Left ventricle myocardium inferior (tissue), 1 donor: ENCODE data around the gene ERCC1. TPM values are rescaled to one million over a fixed set of nuclear protein-coding genes. Genes with fewer than 3 reads are reported as not detected.

Experiments used
- DNase-seq: peaks from one replicate; pipeline ENCODE4 v3.0.0-alpha.2; 2020
- H3K27ac ChIP-seq: fragments of 200-600 bp; replicated peaks from 2 replicates; pipeline ENCODE4 v1.8.0; 2021
- H3K27me3 ChIP-seq: fragments of 200-600 bp; 2 replicates; pipeline ENCODE4 v1.8.0; 2021; ENCODE audit warnings: low read depth
- H3K36me3 ChIP-seq: fragments of 200-600 bp; 2 replicates; pipeline ENCODE4 v1.8.0; 2021
- H3K4me1 ChIP-seq: fragments of 200-600 bp; 2 replicates; pipeline ENCODE4 v1.8.0; 2021
- H3K4me3 ChIP-seq: fragments of 200-600 bp; 2 replicates; pipeline ENCODE4 v1.8.0; 2021; ENCODE audit warnings: mild to moderate bottlenecking, moderate library complexity
- H3K9me3 ChIP-seq: fragments of 200-600 bp; replicated peaks from 2 replicates; pipeline ENCODE4 v1.8.0; 2021
- CTCF ChIP-seq: fragments of 200-600 bp; IDR thresholded peaks from 2 replicates; pipeline ENCODE4 v1.8.0; 2021; ENCODE audit warnings: antibody characterized with exemption, mild to moderate bottlenecking, borderline replicate concordance
- intact Hi-C: fragments of 100-400 bp; cut with micrococcal nuclease; formaldehyde crosslinking; loops from one replicate; pipeline ENCODE4 v1.11.0; 2022
- microRNA-seq: library from miRNA; unstranded; fragments of <30 nt; microRNA quantifications from one replicate; pipeline ENCODE4 v1.2.0, GENCODE V29; 2020
- total RNA-seq: library from RNA; stranded (reverse); fragmentation: NEBNext Ultra II Directional; extraction: Animal tissue kit (Norgen Biotek cat#: 25700); gene quantifications from one replicate; pipeline ENCODE4 v1.2.1, GENCODE V29; 2021
- donor health status: DM: no; HTN: yes; CAD: no; lungs with severe emphysema.

Gene ERCC1
- total RNA-seq, 1 donor from 2014 or later = 108 TPM

GRCh38 chr19:45362291-45362690 is 61.4 kb downstream of the ERCC1 start:
- Histone ChIP-seq H3K27me3 (no peaks in the 10 kb centered on the region), H3K4me3 (no peak overlapping the region), H3K9me3 (no peaks in the 10 kb centered on the region), H3K27ac (no peak overlapping the region), H3K4me1 (no peaks in the 10 kb centered on the region), H3K36me3 (peaks cover 45% of the 10 kb centered on the region)
- TF ChIP-seq CTCF = no peak
- DNase-seq = no peak
- intact Hi-C loops = no loop called here

- H3K4me1 ChIP-seq = no peaks in the 10 kb centered on the region
- no peaks in the 10 kb centered on the region for H3K27me3 ChIP-seq
- H3K36me3 ChIP-seq = peaks cover 52% of the 10 kb centered on the region
- DNase-seq = no peak
- H3K4me3 ChIP-seq = no peak overlapping the region
- no peaks in the 10 kb centered on the region for H3K9me3 ChIP-seq
- H3K27ac ChIP-seq = no peak overlapping the region
- no peak for TF ChIP-seq CTCF
- intact Hi-C loops = no loop called here
Observed at GRCh38 chr19:45361608-45362007, 62.1 kb downstream of the ERCC1 start.

GRCh38 chr19:45358213-45358792 is 65.4 kb downstream of the ERCC1 start:
- no peak overlapping the region for H3K4me3 ChIP-seq
- H3K27ac ChIP-seq = no peak overlapping the region
- no peaks in the 10 kb centered on the region for H3K4me1 ChIP-seq
- no peaks in the 10 kb centered on the region for H3K27me3 ChIP-seq
- TF ChIP-seq CTCF = no peak
- peaks cover 61% of the 10 kb centered on the region for H3K36me3 ChIP-seq
- no peaks in the 10 kb centered on the region for H3K9me3 ChIP-seq
- no peak for DNase-seq
- intact Hi-C loops = no loop called here

GRCh38 chr19:45357445-45357783 is 66.3 kb downstream of the ERCC1 start:
- Histone ChIP-seq H3K4me1 (no peaks in the 10 kb centered on the region), H3K36me3 (peaks cover 62% of the 10 kb centered on the region), H3K9me3 (no peaks in the 10 kb centered on the region), H3K27me3 (no peaks in the 10 kb centered on the region), H3K4me3 (no peak overlapping the region), H3K27ac (no peak overlapping the region)
- intact Hi-C loops = no loop called here
- no peak for DNase-seq
- no peak for TF ChIP-seq CTCF

Small RNA genes within 50 kb of the gene (microRNA-seq; reads per million reads assigned to microRNA genes)
- gene MIR6088 = not detected

Other genes with a start within 250 kb of the ERCC1 start
- 15.8 TPM for gene TRAPPC6A, start 245.7 kb downstream of the ERCC1 start, total RNA-seq
- gene BLOC1S3, start 245.1 kb downstream of the ERCC1 start, total RNA-seq = 3.5 TPM
- gene EXOC3L2, start 178.5 kb downstream of the ERCC1 start, total RNA-seq = 1.8 TPM
- 26.5 TPM for gene MARK4, start 172.6 kb downstream of the ERCC1 start, total RNA-seq
- gene CKM, start 101.0 kb downstream of the ERCC1 start, total RNA-seq = 3,974 TPM
- not detected for gene KLC3, start 83.2 kb downstream of the ERCC1 start, total RNA-seq
- gene ERCC2, start 53.3 kb downstream of the ERCC1 start, total RNA-seq = 11.4 TPM
- 207 TPM for gene PPP1R13L, start 18.8 kb downstream of the ERCC1 start, total RNA-seq
- gene POLR1G, start 17.3 kb downstream of the ERCC1 start, total RNA-seq = 5.2 TPM
- gene FOSB, start 44.1 kb upstream of the ERCC1 start, total RNA-seq = 0.33 TPM
- gene RTN2, start 73.1 kb upstream of the ERCC1 start, total RNA-seq = 19.1 TPM
- 0.19 TPM for gene PPM1N, start 74.5 kb upstream of the ERCC1 start, total RNA-seq
- gene VASP, start 83.6 kb upstream of the ERCC1 start, total RNA-seq = 32.8 TPM
- 25.3 TPM for gene OPA3, start 160.9 kb upstream of the ERCC1 start, total RNA-seq
- gene GPR4, start 178.3 kb upstream of the ERCC1 start, total RNA-seq = 5.1 TPM
- gene EML2, start 215.5 kb upstream of the ERCC1 start, total RNA-seq = 48.4 TPM
- 4.7 TPM for gene GIPR, start 244.3 kb upstream of the ERCC1 start, total RNA-seq